ELF-1 (cell line): ENCODE measurements around the gene AHRR.
A peak's percentile ranks its signal among the peaks of the same experiment; 100 is the strongest.
"Not testable (repeated sequence)": the region's sequence is repeated elsewhere in the genome, so short reads cannot be mapped to it uniquely, and the experiment has no call there.

Experiments
- DNase-seq: peaks from one replicate; pipeline ENCODE4 v3.0.0-alpha.2; 2016; ENCODE audit warnings: low read depth, low spot score

The AHRR gene

GRCh38 chr5:305459-305858 lies 16.1 kb upstream of the AHRR start:
- DNase-seq: no peak

DNA sequence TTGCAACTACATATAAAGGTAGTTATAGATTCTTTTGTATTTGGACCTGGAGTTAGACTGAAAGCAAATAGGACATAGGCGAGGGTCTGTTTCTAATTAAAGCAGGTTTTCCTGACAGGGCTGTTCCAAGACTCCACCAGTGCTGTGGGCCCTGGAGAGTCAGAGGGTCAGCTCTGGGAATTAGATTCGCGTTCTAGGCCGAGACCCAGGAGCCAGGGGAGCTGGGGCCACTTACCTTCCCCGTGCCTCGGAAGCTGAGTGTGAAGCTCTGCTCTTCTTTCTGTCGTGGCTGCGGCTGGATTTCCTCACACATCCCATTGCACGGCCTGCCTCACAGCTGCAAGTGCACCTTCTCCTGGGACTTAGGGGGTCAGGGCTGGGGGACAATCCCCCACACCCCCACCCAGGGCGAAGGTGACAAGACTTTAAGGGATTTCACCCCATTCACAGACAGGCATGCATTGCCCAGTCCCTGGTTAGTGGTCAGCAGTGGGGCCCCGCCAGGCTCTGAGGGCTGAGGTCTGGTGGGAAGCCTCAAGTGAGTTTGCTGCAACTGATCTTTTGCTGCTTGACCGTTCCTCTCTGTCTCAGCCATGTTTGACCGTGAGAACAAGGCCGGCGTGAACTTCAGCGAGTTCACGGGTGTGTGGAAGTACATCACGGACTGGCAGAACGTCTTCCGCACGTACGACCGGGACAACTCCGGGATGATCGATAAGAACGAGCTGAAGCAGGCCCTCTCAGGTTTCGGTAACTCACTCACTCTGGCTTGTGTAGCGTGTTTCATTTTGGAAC lies 15.3 kb upstream of the AHRR start:
- DNase-seq: no peak

GRCh38 chr5:307306-307705 lies 14.2 kb upstream of the AHRR start:
- DNase-seq: no peak

- DNase-seq: no peak
Measured at GRCh38 chr5:307794-308579, 13.5 kb upstream of the AHRR start.

- DNase-seq: peak; percentile 54
Measured at GRCh38 chr5:308672-309271, 12.7 kb upstream of the AHRR start.

DNA sequence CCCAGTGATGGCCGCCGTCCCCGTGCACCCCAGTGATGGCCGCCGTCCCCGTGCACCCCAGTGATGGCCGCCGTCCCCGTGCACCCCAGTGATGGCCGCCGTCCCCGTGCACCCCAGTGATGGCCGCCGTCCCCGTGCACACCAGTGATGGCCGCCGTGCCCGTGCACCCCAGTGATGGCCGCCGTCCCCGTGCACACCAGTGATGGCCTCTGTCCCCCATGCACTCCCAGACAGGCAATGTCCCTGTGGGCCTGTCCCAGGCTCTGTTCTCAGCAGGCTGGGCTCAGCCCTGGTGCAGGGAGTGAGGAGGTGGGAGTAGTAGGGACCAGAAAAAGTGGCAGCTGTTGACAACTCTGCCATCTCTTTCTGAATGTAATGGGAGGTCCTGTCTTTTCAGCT lies 11.7 kb upstream of the AHRR start:
- not testable (repeated sequence) for DNase-seq

- DNase-seq: no peak
Measured at GRCh38 chr5:310516-310915, 11.0 kb upstream of the AHRR start.

GRCh38 chr5:310941-311434 lies 10.5 kb upstream of the AHRR start:
- DNase-seq: no peak

DNA sequence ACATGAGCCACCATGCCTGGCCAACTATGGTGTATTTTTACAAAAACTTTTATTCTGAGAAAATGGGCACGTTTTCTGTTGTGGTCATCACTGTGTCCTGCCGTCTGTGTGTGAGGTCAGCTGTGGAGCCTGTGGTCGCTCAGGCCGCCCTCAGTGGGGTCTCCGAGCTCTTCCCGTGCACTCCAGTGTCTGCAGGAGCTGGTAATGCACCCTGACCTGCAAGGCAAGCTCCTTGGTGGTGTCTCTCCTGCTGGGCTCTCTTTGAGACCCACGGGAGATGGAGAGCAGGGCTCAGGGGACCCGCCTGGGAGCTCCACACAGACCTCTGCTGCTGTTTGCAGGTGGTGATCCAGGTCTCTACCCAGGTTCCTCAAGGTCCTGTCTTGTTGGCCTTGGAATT lies 9.6 kb upstream of the AHRR start:
- no peak for DNase-seq

DNA sequence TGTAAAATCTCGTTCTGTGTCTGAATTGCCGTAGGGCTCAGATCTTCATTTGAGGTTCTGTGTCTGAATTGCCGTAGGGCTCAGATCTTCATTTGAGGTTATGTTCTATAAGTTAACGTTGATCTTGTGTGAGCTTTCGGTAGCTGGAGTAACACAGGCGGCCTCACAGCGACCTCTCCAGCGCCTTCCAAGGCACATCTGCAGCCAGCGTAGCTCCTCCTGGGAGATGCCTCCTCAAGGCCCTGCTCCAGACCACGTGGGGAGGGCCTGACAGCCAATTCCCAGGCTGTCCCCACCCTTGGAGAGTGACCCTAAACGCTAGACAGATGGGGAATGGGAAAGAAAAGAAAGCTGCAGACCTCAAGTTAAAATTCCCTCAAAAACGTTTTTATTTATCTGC lies 8.7 kb upstream of the AHRR start:
- no peak for DNase-seq

- no peak for DNase-seq
Measured at GRCh38 chr5:313265-313664, 8.2 kb upstream of the AHRR start.

- no peak for DNase-seq
Measured at GRCh38 chr5:313806-314376, 7.6 kb upstream of the AHRR start.

DNA sequence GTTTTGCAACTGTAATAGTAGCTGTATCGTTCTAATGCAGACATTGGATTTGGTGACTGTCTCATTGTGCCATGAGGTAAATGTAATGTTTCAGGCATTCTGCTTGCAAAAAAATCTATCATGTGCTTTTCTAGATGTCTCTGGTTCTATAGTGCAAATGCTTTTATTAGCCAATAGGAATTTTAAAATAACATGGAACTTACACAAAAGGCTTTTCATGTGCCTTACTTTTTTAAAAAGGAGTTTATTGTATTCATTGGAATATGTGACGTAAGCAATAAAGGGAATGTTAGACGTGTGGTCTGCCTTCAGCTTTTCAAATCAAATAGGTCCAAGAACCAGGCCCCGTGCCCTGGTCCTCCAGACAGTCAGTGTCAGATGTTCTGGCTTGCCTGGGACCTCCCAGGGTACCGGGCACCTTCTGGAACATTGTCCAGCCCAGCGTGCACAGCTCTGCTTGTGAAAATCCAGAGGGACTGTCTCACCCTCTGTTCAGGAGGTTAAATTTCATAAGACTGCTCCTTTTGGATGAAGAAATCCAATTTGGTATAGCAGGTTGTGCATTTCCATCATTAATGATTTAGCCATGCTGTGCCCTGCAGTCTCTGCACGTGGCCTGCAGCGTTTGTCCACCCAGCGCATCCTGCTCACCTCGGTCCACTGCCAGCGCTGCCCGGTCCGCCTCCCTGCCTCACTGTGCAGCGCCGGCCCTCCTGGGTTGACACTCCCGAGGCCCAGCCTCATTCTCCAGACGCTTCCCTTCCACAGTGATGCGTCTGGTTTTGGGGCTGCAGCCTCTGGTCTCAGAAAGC lies 6.6 kb upstream of the AHRR start:
- no peak for DNase-seq

- DNase-seq: no peak
Measured at GRCh38 chr5:315488-316209, 5.9 kb upstream of the AHRR start.

DNA sequence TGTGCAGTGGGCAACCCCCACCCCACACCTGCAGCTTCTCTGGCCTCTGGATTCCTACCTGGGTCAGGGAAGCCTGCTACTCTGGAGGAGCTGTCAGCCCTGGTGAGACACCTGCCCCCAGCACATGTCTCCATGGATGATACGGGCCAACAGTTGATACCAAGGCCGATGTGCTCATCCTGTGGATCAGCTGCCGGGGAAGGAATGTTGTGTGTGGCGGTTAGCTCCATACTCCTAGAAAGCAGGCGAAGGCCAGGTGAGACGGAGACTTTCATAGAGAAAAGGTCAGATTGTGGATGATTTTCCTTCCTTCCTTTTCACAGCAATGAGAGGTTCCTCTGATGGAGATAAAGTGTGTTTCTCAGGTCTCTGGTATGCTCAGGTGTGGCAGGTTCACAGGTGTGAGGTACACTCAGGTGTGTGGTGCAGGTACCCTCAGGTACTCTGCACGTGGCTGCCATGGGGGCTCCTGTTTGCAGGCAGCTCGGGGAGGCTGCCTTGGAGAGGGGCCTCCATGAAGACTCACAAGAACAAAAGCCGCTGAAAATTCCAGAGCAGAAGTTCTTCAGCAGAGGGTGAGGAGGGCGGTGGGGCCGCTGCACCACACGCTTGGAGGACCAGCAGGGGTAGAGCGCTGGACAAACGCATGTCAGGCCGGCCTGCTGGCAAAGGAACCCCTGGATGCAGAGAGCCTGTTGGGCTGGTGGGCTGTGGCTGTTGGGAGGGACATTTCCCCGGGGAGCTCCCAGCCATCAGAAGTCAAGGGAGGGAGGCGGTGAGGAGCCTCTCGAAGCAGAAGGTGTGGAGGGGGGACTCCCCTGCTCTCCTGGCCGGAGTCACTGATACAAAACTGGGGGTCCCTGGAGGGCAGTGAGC lies 5.1 kb upstream of the AHRR start:
- DNase-seq: no peak

GRCh38 chr5:317086-317811 lies 4.3 kb upstream of the AHRR start:
- DNase-seq: peak; percentile 87

DNA sequence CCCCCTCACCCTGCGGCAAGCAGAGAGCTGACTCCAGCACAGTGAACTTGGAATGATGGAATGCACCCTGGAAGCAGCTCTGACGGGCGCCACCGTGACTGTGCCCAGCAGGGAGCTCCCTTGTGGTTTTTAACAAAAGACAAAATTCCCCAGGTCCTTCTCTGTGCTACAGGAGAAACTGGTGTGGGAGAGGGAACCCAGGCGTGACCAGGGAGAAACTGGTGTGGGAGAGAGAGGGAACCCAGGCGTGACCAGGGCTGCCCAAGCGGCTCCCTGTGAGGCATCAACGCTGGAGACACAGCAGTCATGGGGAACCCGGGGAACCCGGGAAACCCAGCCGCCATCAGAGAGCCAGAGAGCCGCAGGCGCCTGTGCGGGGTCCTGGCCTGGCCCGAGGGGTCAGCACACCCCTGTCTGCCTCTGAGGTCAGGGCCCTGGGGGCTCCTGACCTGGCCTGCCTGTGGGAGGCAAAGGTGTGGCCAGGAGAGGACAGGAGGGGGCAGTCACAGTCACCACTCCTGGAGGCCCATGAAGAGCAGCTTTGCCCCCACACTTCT lies 3.1 kb upstream of the AHRR start:
- no peak for DNase-seq

- no peak for DNase-seq
Measured at GRCh38 chr5:318931-319601, 2.4 kb upstream of the AHRR start.
